ENCODE measurements around the gene BTBD8. TPM values are rescaled to one million over a fixed set of nuclear protein-coding genes. Genes with fewer than 3 reads are reported as not detected.

BTBD8 gene
- total RNA-seq, 4 donors from 2014 or later = 1.3 to 5.0 (median 2.8) TPM

DNA sequence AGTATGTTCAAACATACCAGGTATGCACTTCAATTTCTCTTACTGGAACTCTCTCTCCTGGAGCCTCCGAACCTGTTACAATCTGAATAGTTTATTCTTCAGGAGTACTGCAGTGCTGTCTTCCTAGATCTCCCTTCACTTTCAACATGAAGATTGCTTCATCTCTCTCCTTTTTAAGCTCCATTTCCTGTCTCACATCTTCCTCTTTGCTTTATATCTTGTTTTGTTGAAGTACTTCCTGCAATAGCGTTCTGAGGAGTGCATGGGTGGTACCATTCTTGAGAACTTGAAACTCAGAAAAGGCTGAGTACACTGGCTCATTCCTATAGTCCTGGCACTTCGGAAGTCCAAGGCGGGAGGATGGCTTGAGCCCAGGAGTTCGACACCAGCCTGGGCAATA is 121.8 kb downstream of the BTBD8 start:
- DNase-seq (ENCODE audit: low spot score in 2 of 2) = no peak
- intact Hi-C loops (cut with DNase I; ENCODE audit: low total_unique reads) = no loop called here
- TF ChIP-seq, protein P1, sequence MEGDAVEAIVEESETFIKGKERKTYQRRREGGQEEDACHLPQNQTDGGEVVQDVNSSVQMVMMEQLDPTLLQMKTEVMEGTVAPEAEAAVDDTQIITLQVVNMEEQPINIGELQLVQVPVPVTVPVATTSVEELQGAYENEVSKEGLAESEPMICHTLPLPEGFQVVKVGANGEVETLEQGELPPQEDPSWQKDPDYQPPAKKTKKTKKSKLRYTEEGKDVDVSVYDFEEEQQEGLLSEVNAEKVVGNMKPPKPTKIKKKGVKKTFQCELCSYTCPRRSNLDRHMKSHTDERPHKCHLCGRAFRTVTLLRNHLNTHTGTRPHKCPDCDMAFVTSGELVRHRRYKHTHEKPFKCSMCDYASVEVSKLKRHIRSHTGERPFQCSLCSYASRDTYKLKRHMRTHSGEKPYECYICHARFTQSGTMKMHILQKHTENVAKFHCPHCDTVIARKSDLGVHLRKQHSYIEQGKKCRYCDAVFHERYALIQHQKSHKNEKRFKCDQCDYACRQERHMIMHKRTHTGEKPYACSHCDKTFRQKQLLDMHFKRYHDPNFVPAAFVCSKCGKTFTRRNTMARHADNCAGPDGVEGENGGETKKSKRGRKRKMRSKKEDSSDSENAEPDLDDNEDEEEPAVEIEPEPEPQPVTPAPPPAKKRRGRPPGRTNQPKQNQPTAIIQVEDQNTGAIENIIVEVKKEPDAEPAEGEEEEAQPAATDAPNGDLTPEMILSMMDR (IDR thresholded peaks at IDR 0.05) = no peak
- TF ChIP-seq POLR2A (IDR thresholded peaks at IDR 0.05) = no peak
- no peak overlapping the region for H3K4me3 ChIP-seq (ENCODE audit: low read depth, poor library complexity, severe bottlenecking)
- 80 to 81% methylated on average over 5 of the region's 5 CpGs for WGBS, 2 donors

DNA sequence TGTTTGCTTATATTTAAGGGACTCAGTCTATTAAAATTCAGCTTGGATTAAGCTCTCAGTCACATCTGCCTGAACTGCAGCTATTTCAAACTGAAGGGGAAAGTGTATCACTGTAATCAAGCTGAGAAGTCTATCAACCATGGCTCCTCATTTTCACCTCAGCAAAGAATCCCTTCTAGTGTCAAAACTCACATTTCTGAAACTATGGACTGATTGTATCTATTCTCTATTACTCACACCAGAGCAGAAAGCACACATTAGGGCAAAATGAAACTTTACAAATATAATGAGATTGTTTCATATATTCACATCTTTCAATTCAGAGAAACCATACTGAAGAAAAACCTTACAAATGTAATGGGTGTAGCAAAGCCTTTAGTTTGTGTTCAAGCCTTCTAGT is 123.0 kb downstream of the BTBD8 start:
- intact Hi-C loops (cut with DNase I; ENCODE audit: low total_unique reads) = no loop called here

DNA sequence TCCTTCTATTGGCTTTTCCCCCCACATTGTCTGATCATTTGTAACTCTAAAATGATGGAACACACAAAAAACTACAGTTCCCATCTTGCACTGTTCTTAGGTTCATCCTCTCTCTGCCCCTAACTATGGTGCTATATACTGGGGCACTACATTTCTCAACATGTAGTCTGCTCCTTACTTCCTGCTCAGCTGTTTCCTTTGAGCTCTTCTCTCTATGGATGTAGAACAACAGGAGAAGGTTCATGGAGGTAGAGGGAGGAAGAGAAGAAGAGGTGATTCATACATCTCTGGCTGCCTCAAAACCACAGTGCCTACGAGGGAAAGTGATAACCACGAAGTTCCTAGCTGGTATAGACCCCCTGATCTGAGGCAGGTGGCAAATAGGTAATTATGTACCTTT is 130.6 kb downstream of the BTBD8 start:
- WGBS, 2 donors = 73 to 82% methylated on average over 2 of the region's 2 CpGs
- no peak overlapping the region for H3K4me3 ChIP-seq (ENCODE audit: low read depth, poor library complexity, severe bottlenecking)
- intact Hi-C loops (cut with DNase I; ENCODE audit: low total_unique reads) = no loop called here
- DNase-seq (ENCODE audit: low spot score in 2 of 2) = no peak
- TF ChIP-seq, protein P1 (IDR thresholded peaks at IDR 0.05) = no peak
- no peak for TF ChIP-seq POLR2A (IDR thresholded peaks at IDR 0.05)

More for the DNA sequence above, 123.0 kb downstream of the BTBD8 start:
- no peak for DNase-seq (ENCODE audit: low spot score in 2 of 2)
- TF ChIP-seq, protein P1 (IDR thresholded peaks at IDR 0.05) = no peak
- no peak for TF ChIP-seq POLR2A (IDR thresholded peaks at IDR 0.05)
- H3K4me3 ChIP-seq (ENCODE audit: low read depth, poor library complexity, severe bottlenecking) = no peak overlapping the region

DNA sequence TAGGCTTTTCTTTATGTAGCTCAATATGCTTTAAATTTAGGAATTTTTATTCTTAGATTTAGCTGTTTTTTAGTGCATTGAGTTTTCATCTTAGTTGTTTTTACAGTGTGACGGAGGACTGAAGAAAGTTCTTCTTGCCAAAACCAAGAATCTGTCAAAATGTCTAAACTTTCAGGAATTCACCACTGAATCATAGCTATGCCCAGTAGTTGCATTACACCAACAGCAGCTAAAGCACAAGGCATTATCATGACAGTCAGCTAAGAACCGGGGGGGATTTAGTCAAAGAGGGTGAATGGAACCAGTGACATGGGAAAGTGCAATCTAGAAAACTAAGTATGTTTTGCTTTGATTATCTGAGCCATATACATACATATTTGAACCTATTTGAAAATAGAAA is 131.0 kb downstream of the BTBD8 start:
- no peak overlapping the region for H3K4me3 ChIP-seq (ENCODE audit: low read depth, poor library complexity, severe bottlenecking)
- DNase-seq (ENCODE audit: low spot score in 2 of 2) = no peak
- TF ChIP-seq, protein P1 (IDR thresholded peaks at IDR 0.05) = no peak
- TF ChIP-seq POLR2A (IDR thresholded peaks at IDR 0.05) = no peak
- WGBS, 2 donors = 78 to 86% methylated on average over 2 of the region's 2 CpGs
- intact Hi-C loops (cut with DNase I; ENCODE audit: low total_unique reads) = no loop called here

DNA sequence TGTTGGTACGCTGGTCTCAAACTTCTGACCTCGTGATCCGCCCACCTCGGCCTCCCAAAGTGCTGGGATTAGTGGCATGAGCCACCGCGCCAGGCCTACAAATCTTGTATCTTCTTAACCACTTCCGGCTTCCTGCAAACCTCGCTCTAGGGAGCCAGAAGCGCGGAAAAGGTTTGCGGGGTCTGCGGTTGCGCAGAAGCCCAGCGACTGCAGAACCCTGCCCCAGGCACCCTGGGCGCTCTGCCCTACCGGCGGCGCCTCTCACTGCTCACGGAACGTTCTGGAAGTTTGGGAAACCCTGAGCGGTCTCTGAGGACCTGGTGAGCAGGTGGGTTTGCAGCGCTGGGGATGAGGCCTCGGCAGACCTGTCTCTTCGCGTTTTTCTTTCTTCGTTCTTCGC is 137.6 kb downstream of the BTBD8 start, which contains the start of gene C1orf146:
Gene C1orf146, plus strand, starts transcription at position 195 of the 400 bp plus-strand sequence. CDS start 13,506 bp downstream, outside the sequence.
- no peak for TF ChIP-seq POLR2A (IDR thresholded peaks at IDR 0.05)
- TF ChIP-seq, protein P1 (IDR thresholded peaks at IDR 0.05) = no peak
- intact Hi-C loops (cut with DNase I; ENCODE audit: low total_unique reads) = no loop called here
- DNase-seq (ENCODE audit: low spot score in 2 of 2) = no peak
- H3K4me3 ChIP-seq (ENCODE audit: low read depth, poor library complexity, severe bottlenecking) = no peak within 1 kb of the TSS
- WGBS, 2 donors = 92 to 96% methylated on average over 27 of the region's 27 CpGs

DNA sequence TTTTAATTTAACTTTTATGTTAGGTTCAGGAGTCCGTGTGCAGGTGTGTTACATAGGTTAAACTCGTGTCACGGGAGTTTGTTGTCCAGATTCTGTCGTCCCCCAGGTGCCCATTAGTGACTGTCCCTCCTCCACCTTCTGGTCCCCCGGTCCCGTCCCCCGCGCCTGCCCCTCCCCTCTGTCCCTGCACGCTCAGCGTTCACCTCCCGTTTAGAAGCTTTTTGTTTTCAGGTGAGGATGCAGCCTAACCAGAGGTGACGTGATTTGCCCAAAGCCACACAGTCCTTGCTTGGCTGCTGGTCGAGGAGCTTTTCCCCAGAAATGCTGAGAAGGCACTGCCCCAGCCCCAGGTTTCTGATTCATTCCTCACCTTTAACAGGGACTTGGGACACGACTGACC is 138.4 kb downstream of the BTBD8 start:
- intact Hi-C loops (cut with DNase I; ENCODE audit: low total_unique reads) = no loop called here
- 82 to 84% methylated on average over 14 of the region's 14 CpGs for WGBS, 2 donors
- DNase-seq (ENCODE audit: low spot score in 2 of 2) = no peak
- no peak for TF ChIP-seq POLR2A (IDR thresholded peaks at IDR 0.05)
- H3K4me3 ChIP-seq (ENCODE audit: low read depth, poor library complexity, severe bottlenecking) = no peak overlapping the region
